ENCODE results near the gene OVOL2.
A peak's percentile ranks its signal among the peaks of the same experiment; 100 is the strongest.
"Not testable (repeated sequence)": the region's sequence is repeated elsewhere in the genome, so short reads cannot be mapped to it uniquely, and the experiment has no call there.

OVOL2 gene

GRCh38 chr20:18057101-18057993 is at the start of gene OVOL2:
Gene OVOL2 (minus strand): TSS chr20:18057916. CDS start chr20:18057634, 282 bp downstream.
- peak in 2 of 58 donors; percentile 12 to 18 for DNase-seq

GRCh38 chr20:18103497-18103896 is 45.8 kb upstream of the OVOL2 start:
- DNase-seq: no peak

GRCh38 chr20:18101125-18101810 is 43.6 kb upstream of the OVOL2 start:
- DNase-seq: peak in 2 of 58 donors; percentile 2 to 3

GRCh38 chr20:18100569-18100968 is 42.9 kb upstream of the OVOL2 start:
- not testable (repeated sequence) for DNase-seq

- no peak for DNase-seq
Measured at GRCh38 chr20:18094191-18094590, 36.5 kb upstream of the OVOL2 start.

- no peak for DNase-seq
Measured at GRCh38 chr20:18093388-18093787, 35.7 kb upstream of the OVOL2 start.

- no peak for DNase-seq
Measured at GRCh38 chr20:18092890-18093289, 35.2 kb upstream of the OVOL2 start.

GRCh38 chr20:18091623-18092022 is 33.9 kb upstream of the OVOL2 start:
- DNase-seq: no peak

GRCh38 chr20:18090477-18090876 is 32.8 kb upstream of the OVOL2 start:
- no peak for DNase-seq

- DNase-seq: no peak
Measured at GRCh38 chr20:18090044-18090443, 32.3 kb upstream of the OVOL2 start.

- DNase-seq: not testable (repeated sequence)
Measured at GRCh38 chr20:18088841-18089240, 31.1 kb upstream of the OVOL2 start.

GRCh38 chr20:18088298-18088697 is 30.6 kb upstream of the OVOL2 start:
- not testable (repeated sequence) for DNase-seq

GRCh38 chr20:18087054-18087453 is 29.3 kb upstream of the OVOL2 start:
- DNase-seq: no peak

- DNase-seq: not testable (repeated sequence)
Measured at GRCh38 chr20:18080836-18081235, 23.1 kb upstream of the OVOL2 start.

- DNase-seq: no peak
Measured at GRCh38 chr20:18079756-18080353, 22.1 kb upstream of the OVOL2 start.

- no peak for DNase-seq
Measured at GRCh38 chr20:18077157-18077556, 19.4 kb upstream of the OVOL2 start.

- DNase-seq: no peak
Measured at GRCh38 chr20:18072532-18072931, 14.8 kb upstream of the OVOL2 start.

GRCh38 chr20:18066421-18067333 is 9.0 kb upstream of the OVOL2 start:
- no peak for DNase-seq

- DNase-seq: no peak
Measured at GRCh38 chr20:18063676-18064075, 6.0 kb upstream of the OVOL2 start.

GRCh38 chr20:18059603-18060002 is 1.9 kb upstream of the OVOL2 start:
- no peak for DNase-seq
